ENCODE data around the gene TGFB1I1. TPM values are rescaled to one million over a fixed set of nuclear protein-coding genes. Genes with fewer than 3 reads are reported as not detected.
"Not testable (repeated sequence)": the region's sequence is repeated elsewhere in the genome, so short reads cannot be mapped to it uniquely, and the experiment has no call there.

Gene TGFB1I1
- total RNA-seq, 6 experiments from 2014 or later: 163 to 209 (median 191) TPM

GRCh38 chr16:31480851-31481536, 9.0 kb downstream of the TGFB1I1 start:
- no peak overlapping the region for H3K4me3 Mint-ChIP-seq
- peaks cover 24% of the 10 kb centered on the region for H3K27me3 Mint-ChIP-seq (ENCODE audit: insufficient read depth)
- H3K36me3 Mint-ChIP-seq (ENCODE audit: low read depth): peaks cover 9% of the 10 kb centered on the region
- DNase-seq: no peak
- H3K9me3 Mint-ChIP-seq: no peaks in the 10 kb centered on the region
- peak overlapping the region; percentile 11; the same call in 1 of the 2 replicates for H3K27ac Mint-ChIP-seq
- no peaks in the 10 kb centered on the region; the same call in 1 of the 2 replicates for H3K4me1 Mint-ChIP-seq (ENCODE audit: low read depth)
- no peak for TF ChIP-seq CTCF (IDR thresholded peaks at IDR 0.05)

GRCh38 chr16:31483081-31483480, 11.1 kb downstream of the TGFB1I1 start, which contains the start of gene SLC5A2:
Gene SLC5A2 (plus strand): TSS chr16:31483123. CDS start chr16:31483137, 14 bp downstream.
- H3K27ac Mint-ChIP-seq: no peak within 1 kb of the TSS
- no peak within 1 kb of the TSS for H3K4me3 Mint-ChIP-seq
- no peaks in the 10 kb centered on the region for H3K9me3 Mint-ChIP-seq
- peaks cover 5% of the 10 kb centered on the region for H3K36me3 Mint-ChIP-seq (ENCODE audit: low read depth)
- no peaks in the 10 kb centered on the region; the same call in none of the 2 replicates for H3K4me1 Mint-ChIP-seq (ENCODE audit: low read depth)
- H3K27me3 Mint-ChIP-seq (ENCODE audit: insufficient read depth): peaks cover 35% of the 10 kb centered on the region
- no peak for DNase-seq
- no peak for TF ChIP-seq CTCF (IDR thresholded peaks at IDR 0.05)

GRCh38 chr16:31484048-31484447, 12.1 kb downstream of the TGFB1I1 start:
- DNase-seq; H3K27ac Mint-ChIP-seq; H3K4me1 Mint-ChIP-seq (ENCODE audit: low read depth); H3K4me3 Mint-ChIP-seq; H3K9me3 Mint-ChIP-seq; H3K36me3 Mint-ChIP-seq (ENCODE audit: low read depth): not testable (repeated sequence)
- H3K27me3 Mint-ChIP-seq (ENCODE audit: insufficient read depth): peaks cover 38% of the 10 kb centered on the region

- Mint-ChIP-seq H3K4me3 (no peak overlapping the region), H3K27me3 (ENCODE audit: insufficient read depth) (peaks cover 34% of the 10 kb centered on the region), H3K36me3 (ENCODE audit: low read depth) (peaks cover 2% of the 10 kb centered on the region), H3K9me3 (no peaks in the 10 kb centered on the region), H3K4me1 (ENCODE audit: low read depth) (no peaks in the 10 kb centered on the region; the same call in none of the 2 replicates), H3K27ac (no peak overlapping the region)
- TF ChIP-seq CTCF (IDR thresholded peaks at IDR 0.05): no peak
- no peak for DNase-seq
These were observed 12.7 kb downstream of the TGFB1I1 start for GRCh38 chr16:31484491-31485171.

- Mint-ChIP-seq H3K4me1 (ENCODE audit: low read depth) (no peaks in the 10 kb centered on the region; the same call in none of the 2 replicates), H3K27me3 (ENCODE audit: insufficient read depth) (peaks cover 34% of the 10 kb centered on the region), H3K27ac (no peak overlapping the region), H3K4me3 (no peak overlapping the region), H3K9me3 (no peaks in the 10 kb centered on the region), H3K36me3 (ENCODE audit: low read depth) (peaks cover 1% of the 10 kb centered on the region)
- TF ChIP-seq CTCF (IDR thresholded peaks at IDR 0.05): no peak
- DNase-seq: no peak
These were observed 13.6 kb downstream of the TGFB1I1 start for GRCh38 chr16:31485571-31485970.

GRCh38 chr16:31486045-31486444, 14.1 kb downstream of the TGFB1I1 start:
- peaks cover 5% of the 10 kb centered on the region for H3K36me3 Mint-ChIP-seq (ENCODE audit: low read depth)
- H3K9me3 Mint-ChIP-seq: no peaks in the 10 kb centered on the region
- no peak for TF ChIP-seq CTCF (IDR thresholded peaks at IDR 0.05)
- no peak overlapping the region for H3K4me3 Mint-ChIP-seq
- no peaks in the 10 kb centered on the region; the same call in 1 of the 2 replicates for H3K4me1 Mint-ChIP-seq (ENCODE audit: low read depth)
- no peak overlapping the region for H3K27ac Mint-ChIP-seq
- peaks cover 34% of the 10 kb centered on the region for H3K27me3 Mint-ChIP-seq (ENCODE audit: insufficient read depth)
- no peak for DNase-seq

Data from HFFc6 (cell line).